ENCODE data around the gene NSG1.

- TF ChIP-seq, protein P1, sequence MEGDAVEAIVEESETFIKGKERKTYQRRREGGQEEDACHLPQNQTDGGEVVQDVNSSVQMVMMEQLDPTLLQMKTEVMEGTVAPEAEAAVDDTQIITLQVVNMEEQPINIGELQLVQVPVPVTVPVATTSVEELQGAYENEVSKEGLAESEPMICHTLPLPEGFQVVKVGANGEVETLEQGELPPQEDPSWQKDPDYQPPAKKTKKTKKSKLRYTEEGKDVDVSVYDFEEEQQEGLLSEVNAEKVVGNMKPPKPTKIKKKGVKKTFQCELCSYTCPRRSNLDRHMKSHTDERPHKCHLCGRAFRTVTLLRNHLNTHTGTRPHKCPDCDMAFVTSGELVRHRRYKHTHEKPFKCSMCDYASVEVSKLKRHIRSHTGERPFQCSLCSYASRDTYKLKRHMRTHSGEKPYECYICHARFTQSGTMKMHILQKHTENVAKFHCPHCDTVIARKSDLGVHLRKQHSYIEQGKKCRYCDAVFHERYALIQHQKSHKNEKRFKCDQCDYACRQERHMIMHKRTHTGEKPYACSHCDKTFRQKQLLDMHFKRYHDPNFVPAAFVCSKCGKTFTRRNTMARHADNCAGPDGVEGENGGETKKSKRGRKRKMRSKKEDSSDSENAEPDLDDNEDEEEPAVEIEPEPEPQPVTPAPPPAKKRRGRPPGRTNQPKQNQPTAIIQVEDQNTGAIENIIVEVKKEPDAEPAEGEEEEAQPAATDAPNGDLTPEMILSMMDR (IDR thresholded peaks at IDR 0.05; ENCODE audit: insufficient read depth, low read length) = no peak
- no peak for TF ChIP-seq REST (IDR thresholded peaks at IDR 0.05; ENCODE audit: insufficient replicate concordance, low read depth)
- TF ChIP-seq SPI1 (IDR thresholded peaks at IDR 0.05; ENCODE audit: borderline replicate concordance, low read depth) = no peak
- no peak for TF ChIP-seq POLR2AphosphoS5 (IDR thresholded peaks at IDR 0.05; ENCODE audit: low read depth)
- TF ChIP-seq GABPA (IDR thresholded peaks at IDR 0.05; ENCODE audit: low read depth) = no peak
Measured at GRCh38 chr4:4398430-4398829, 11.5 kb downstream of the NSG1 start.
